ENCODE data around the gene TACSTD2. TPM values are rescaled to one million over a fixed set of nuclear protein-coding genes. Genes with fewer than 3 reads are reported as not detected.
"Not testable (repeated sequence)": the region's sequence is repeated elsewhere in the genome, so short reads cannot be mapped to it uniquely, and the experiment has no call there.

Gene TACSTD2
- total RNA-seq, 1 donor from 2014 or later: 0.10 TPM

DNA sequence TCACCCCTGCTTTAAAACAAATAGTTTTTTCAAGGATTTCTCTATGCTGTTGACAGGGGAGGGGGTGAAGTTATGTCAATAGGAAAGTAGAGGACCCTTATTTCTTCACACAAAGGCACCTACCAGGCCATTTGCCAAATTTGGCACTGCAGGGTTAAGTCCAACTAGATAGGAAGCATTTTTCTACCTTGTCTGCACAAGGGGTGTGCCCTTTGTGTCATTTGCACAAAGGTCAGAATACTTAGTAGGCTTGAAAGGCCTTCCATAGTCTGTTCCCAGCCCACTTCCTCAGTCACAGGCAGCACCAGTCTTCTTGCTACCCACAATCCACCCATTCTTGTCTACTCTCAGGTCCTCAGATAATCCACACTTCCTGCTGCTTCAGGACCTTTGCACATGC lies 7.0 kb downstream of the TACSTD2 start:
- Mint-ChIP-seq H3K4me3 (ENCODE audit: unreplicated experiment) (no peak overlapping the region), H3K9me3 (ENCODE audit: unreplicated experiment) (no peaks in the 10 kb centered on the region), H3K4me1 (ENCODE audit: unreplicated experiment) (no peaks in the 10 kb centered on the region), H3K36me3 (ENCODE audit: low read depth, unreplicated experiment) (no peaks in the 10 kb centered on the region), H3K27ac (ENCODE audit: unreplicated experiment) (no peak overlapping the region), H3K27me3 (ENCODE audit: unreplicated experiment) (peaks cover 4% of the 10 kb centered on the region)
- TF ChIP-seq, protein P1, sequence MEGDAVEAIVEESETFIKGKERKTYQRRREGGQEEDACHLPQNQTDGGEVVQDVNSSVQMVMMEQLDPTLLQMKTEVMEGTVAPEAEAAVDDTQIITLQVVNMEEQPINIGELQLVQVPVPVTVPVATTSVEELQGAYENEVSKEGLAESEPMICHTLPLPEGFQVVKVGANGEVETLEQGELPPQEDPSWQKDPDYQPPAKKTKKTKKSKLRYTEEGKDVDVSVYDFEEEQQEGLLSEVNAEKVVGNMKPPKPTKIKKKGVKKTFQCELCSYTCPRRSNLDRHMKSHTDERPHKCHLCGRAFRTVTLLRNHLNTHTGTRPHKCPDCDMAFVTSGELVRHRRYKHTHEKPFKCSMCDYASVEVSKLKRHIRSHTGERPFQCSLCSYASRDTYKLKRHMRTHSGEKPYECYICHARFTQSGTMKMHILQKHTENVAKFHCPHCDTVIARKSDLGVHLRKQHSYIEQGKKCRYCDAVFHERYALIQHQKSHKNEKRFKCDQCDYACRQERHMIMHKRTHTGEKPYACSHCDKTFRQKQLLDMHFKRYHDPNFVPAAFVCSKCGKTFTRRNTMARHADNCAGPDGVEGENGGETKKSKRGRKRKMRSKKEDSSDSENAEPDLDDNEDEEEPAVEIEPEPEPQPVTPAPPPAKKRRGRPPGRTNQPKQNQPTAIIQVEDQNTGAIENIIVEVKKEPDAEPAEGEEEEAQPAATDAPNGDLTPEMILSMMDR (IDR thresholded peaks at IDR 0.05; ENCODE audit: unreplicated experiment): no peak
- DNase-seq (ENCODE audit: low spot score): no peak

DNA sequence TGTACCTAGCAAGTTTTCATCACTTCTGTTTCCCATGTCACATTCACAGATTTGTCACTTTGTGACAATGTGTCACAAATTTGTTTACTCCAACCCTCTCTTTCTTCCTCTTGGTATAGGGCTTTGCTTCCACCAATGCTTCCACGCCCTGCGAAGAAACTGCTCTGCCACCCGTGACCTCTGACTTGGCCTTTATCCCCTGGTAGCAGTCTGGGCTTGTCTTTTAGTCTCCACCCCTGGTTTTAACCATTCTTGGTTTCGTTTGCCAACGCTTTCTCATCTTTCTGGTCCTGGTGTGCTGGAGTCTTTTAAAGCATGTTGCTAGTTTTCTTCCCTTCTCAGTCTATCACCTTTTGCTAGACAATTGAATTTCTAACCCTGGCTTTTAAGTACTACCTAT lies 8.1 kb downstream of the TACSTD2 start:
- TF ChIP-seq, protein P1 (IDR thresholded peaks at IDR 0.05; ENCODE audit: unreplicated experiment): no peak
- H3K4me1 Mint-ChIP-seq (ENCODE audit: unreplicated experiment): no peaks in the 10 kb centered on the region
- H3K9me3 Mint-ChIP-seq (ENCODE audit: unreplicated experiment): no peaks in the 10 kb centered on the region
- peaks cover 4% of the 10 kb centered on the region for H3K27me3 Mint-ChIP-seq (ENCODE audit: unreplicated experiment)
- no peak overlapping the region for H3K4me3 Mint-ChIP-seq (ENCODE audit: unreplicated experiment)
- H3K27ac Mint-ChIP-seq (ENCODE audit: unreplicated experiment): no peak overlapping the region
- DNase-seq (ENCODE audit: low spot score): no peak
- no peaks in the 10 kb centered on the region for H3K36me3 Mint-ChIP-seq (ENCODE audit: low read depth, unreplicated experiment)

DNA sequence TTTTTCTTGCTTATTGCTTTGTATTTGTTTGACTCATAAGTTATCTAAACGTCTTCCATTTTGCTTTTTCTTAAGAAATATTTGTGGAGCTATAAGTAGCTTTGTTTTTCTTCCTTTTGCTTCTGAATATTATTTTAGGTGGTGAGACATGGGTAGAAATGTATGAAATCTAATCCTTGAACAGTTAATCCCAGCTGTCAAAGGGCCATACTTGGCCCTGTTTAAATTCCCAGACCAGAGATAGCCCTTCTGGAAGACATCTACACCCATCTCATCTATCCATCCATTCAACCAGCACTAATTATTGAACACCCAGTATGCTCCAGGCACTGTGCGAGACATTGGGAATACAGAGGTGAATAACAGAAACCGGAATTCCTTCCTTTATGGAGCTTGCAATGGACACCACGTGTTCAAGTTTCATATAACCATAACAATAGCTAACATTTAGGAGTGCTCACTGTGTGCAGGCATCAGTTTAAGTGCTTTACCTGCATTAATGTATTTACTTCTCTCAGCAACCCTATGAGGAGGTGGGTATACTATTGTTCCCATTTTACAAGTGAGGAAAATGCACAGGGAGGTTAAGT lies 8.7 kb downstream of the TACSTD2 start:
- no peaks in the 10 kb centered on the region for H3K9me3 Mint-ChIP-seq (ENCODE audit: unreplicated experiment)
- H3K27me3 Mint-ChIP-seq (ENCODE audit: unreplicated experiment): peaks cover 4% of the 10 kb centered on the region
- no peak overlapping the region for H3K4me3 Mint-ChIP-seq (ENCODE audit: unreplicated experiment)
- TF ChIP-seq, protein P1 (IDR thresholded peaks at IDR 0.05; ENCODE audit: unreplicated experiment): no peak
- no peaks in the 10 kb centered on the region for H3K36me3 Mint-ChIP-seq (ENCODE audit: low read depth, unreplicated experiment)
- no peak for DNase-seq (ENCODE audit: low spot score)
- H3K27ac Mint-ChIP-seq (ENCODE audit: unreplicated experiment): no peak overlapping the region
- H3K4me1 Mint-ChIP-seq (ENCODE audit: unreplicated experiment): no peaks in the 10 kb centered on the region

DNA sequence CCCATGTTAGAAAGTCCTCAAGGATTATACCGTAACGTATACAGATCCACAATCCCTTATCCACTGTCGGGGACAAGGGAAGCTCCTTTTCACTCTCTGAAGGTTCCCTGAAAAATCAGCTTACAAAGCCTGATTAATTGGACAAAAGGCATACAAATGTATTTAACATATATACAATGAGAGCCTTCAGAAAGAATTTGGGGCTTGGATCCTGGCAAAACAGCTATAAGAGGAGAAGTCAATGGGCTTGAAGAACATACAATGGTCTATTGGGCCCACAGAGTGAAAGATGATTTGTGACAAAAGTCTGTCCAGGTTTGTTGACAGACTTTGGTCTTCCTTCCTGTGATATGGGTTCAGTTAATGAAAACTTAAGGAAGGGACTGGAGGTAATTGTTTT lies 10.7 kb downstream of the TACSTD2 start:
- Mint-ChIP-seq H3K27me3 (ENCODE audit: unreplicated experiment) (peaks cover 4% of the 10 kb centered on the region), H3K9me3 (ENCODE audit: unreplicated experiment) (no peaks in the 10 kb centered on the region), H3K36me3 (ENCODE audit: low read depth, unreplicated experiment) (no peaks in the 10 kb centered on the region), H3K27ac (ENCODE audit: unreplicated experiment) (no peak overlapping the region), H3K4me1 (ENCODE audit: unreplicated experiment) (no peaks in the 10 kb centered on the region), H3K4me3 (ENCODE audit: unreplicated experiment) (no peak overlapping the region)
- TF ChIP-seq, protein P1 (IDR thresholded peaks at IDR 0.05; ENCODE audit: unreplicated experiment): no peak
- DNase-seq (ENCODE audit: low spot score): no peak

DNA sequence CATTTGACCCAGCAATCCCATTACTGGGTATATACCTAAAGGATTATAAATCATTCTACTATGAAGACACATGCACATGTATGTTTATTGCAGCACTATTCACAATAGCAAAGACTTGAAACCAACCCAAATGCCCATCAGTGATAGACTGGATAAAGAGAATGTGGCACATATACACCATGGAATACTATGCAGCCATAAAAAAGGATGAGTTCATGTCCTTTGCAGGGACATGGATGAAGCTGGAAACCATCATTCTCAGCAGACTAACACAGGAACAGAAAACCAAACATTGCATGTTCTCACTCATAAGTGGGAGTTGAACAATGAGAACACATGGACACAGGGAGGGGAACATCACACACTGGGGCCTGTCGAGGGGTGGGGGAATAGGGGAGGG lies 13.3 kb downstream of the TACSTD2 start:
- H3K27me3 Mint-ChIP-seq (ENCODE audit: unreplicated experiment); H3K27ac Mint-ChIP-seq (ENCODE audit: unreplicated experiment); DNase-seq (ENCODE audit: low spot score); H3K4me3 Mint-ChIP-seq (ENCODE audit: unreplicated experiment); H3K4me1 Mint-ChIP-seq (ENCODE audit: unreplicated experiment); H3K36me3 Mint-ChIP-seq (ENCODE audit: low read depth, unreplicated experiment); H3K9me3 Mint-ChIP-seq (ENCODE audit: unreplicated experiment): not testable (repeated sequence)

All from endothelial cell (in vitro differentiated cells).